OCI-LY7 (cell line): ENCODE measurements around the gene RNPEPL1. TPM values are rescaled to one million over a fixed set of nuclear protein-coding genes. Genes with fewer than 3 reads are reported as not detected.

Experiments used
- BruUV-seq: library from RNA; stranded (reverse); fragments of 400-500 nt; replicated peaks from 2 replicates; lab custom pipeline; 2021; lab: Mats Ljungman, UMichigan
- CTCF ChIA-PET: fragments of 300-600 bp; sonication (Branson Sonifier 250); formaldehyde crosslinking; loops from one replicate; lab custom pipeline; 2022; ENCODE audit warnings: antibody characterized with exemption; ENCODE audit not compliant: unreplicated experiment; lab: Charles Lee
- POLR2A ChIA-PET: fragments of 300-600 bp; sonication (Branson Sonifier 250); formaldehyde crosslinking; loops from one replicate; lab custom pipeline; 2022; ENCODE audit warnings: antibody characterized with exemption; lab: Charles Lee
- DNase-seq: peaks from one replicate; pipeline ENCODE4 v3.0.0-alpha.2; 2015; ENCODE audit warnings: low spot score
- H2AFZ ChIP-seq: fragments of 200-600 bp; sonication (generic), shearing (Covaris generic); 2 replicates; pipeline ENCODE4 v1.6.1; 2014; ENCODE audit warnings: mild to moderate bottlenecking, antibody characterized with exemption, low read length, moderate library complexity
- H3K27ac ChIP-seq: fragments of 200-600 bp; sonication (generic); 2 replicates; pipeline ENCODE4 v1.5.1; 2014; ENCODE audit warnings: mixed run types, low read depth, mild to moderate bottlenecking, moderate library complexity, low read length, inconsistent platforms; ENCODE audit not compliant: poor library complexity, severe bottlenecking
- H3K36me3 ChIP-seq: fragments of 200-600 bp; sonication (generic); 2 replicates; pipeline ENCODE4 v1.6.1; 2014; ENCODE audit warnings: mild to moderate bottlenecking, antibody characterized with exemption, low read length, moderate library complexity, mixed read lengths; ENCODE audit not compliant: insufficient read depth
- H3K4me1 ChIP-seq: fragments of 200-600 bp; sonication (generic); 2 replicates; pipeline ENCODE4 v1.5.1; 2014; ENCODE audit warnings: mild to moderate bottlenecking, low read length; ENCODE audit not compliant: insufficient read depth, poor library complexity, severe bottlenecking
- H3K4me2 ChIP-seq: fragments of 200-600 bp; sonication (generic); 2 replicates; pipeline ENCODE4 v1.6.1; 2014; ENCODE audit warnings: mild to moderate bottlenecking, low read length
- H3K4me3 ChIP-seq: fragments of 200-600 bp; sonication (generic); 2 replicates; pipeline ENCODE4 v1.5.1; 2014; ENCODE audit warnings: mild to moderate bottlenecking, low read depth, low read length; ENCODE audit not compliant: poor library complexity, severe bottlenecking
- H3K79me2 ChIP-seq: fragments of 200-600 bp; sonication (generic); 2 replicates; pipeline ENCODE4 v1.6.1; 2016; ENCODE audit warnings: low read depth, mild to moderate bottlenecking, low read length, moderate library complexity, mixed read lengths; ENCODE audit not compliant: insufficient read depth
- H3K9me2 ChIP-seq: fragments of 200-600 bp; sonication (generic); 2 replicates; pipeline ENCODE4 v1.6.1; 2016; ENCODE audit warnings: mild to moderate bottlenecking, low read length, mixed read lengths; ENCODE audit not compliant: insufficient read depth
- H3K9me3 ChIP-seq: fragments of 200-600 bp; sonication (generic); 2 replicates; pipeline ENCODE4 v1.6.1; 2014; ENCODE audit warnings: mild to moderate bottlenecking, mixed run types, low read length, mixed read lengths
- H4K20me1 ChIP-seq: fragments of 200-600 bp; sonication (generic); 2 replicates; pipeline ENCODE4 v1.6.1; 2014; ENCODE audit warnings: mild to moderate bottlenecking, antibody characterized with exemption, low read length, moderate library complexity, mixed read lengths; ENCODE audit not compliant: insufficient read depth
- CTCF ChIP-seq: fragments of 200-600 bp; sonication (generic); conservative IDR thresholded peaks from 2 replicates; pipeline ENCODE4 v1.5.1; 2014; ENCODE audit warnings: mild to moderate bottlenecking, antibody characterized with exemption, low read length, moderate library complexity, mixed read lengths
- EZH2phosphoT487 ChIP-seq: fragments of 200-600 bp; sonication (generic); IDR thresholded peaks from 2 replicates; pipeline ENCODE4 v1.6.1; 2018; ENCODE audit warnings: low read depth, borderline replicate concordance, mild to moderate bottlenecking, mixed run types, antibody characterized with exemption, low read length, moderate library complexity, mixed read lengths
- intact Hi-C: fragments of 100-400 bp; cut with micrococcal nuclease; formaldehyde crosslinking; loops from one replicate; pipeline ENCODE4 v1.10.0; 2022; ENCODE audit not compliant: unreplicated experiment
- total RNA-seq, 2 experiments: library from RNA; depleted of rRNA in 1 of 2; stranded (reverse); fragments of >200 nt in 1 of 2; shearing (Covaris generic) in 1 of 2; gene quantifications; 2 replicates each; pipeline ENCODE4 v1.2.3, GENCODE V29; 2014 to 2022

The RNPEPL1 gene
- total RNA-seq, 2 experiments from 2014 or later, result 41.9 to 51.8 TPM

DNA sequence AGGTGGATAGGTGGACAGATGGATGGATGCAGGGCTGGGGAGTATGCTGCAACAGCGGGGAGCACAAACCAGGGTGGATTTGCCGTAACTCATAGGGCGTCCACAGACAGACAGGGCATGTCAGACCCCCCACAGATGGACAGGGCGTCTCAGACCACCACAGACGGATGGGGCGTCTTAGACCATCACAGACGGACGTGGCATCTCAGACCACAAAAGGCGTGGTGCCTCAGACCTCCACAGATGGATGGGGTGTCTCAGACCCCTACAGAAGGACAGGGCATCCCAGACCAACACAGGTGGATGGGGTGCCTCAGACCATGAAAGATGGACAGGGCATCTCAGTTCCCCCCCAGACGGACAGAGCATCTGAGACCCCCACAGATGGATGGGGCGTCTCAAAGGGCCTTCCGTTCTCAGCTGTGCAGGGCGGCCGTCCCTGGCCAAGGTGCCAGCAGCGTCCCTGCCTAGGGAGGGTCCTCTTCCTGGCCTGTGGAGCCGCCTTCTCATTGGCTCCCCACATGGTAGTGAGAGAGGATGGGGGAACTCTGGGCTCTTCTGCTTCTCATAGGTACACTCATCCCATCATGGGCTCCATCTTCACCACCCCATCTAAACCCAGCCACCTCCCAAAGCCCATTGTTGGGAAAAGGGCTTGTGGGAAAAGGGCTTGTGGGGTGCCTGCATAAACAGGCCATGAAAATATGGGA is 12.6 kb upstream of the RNPEPL1 start:
- ChIA-PET CTCF (interaction anchor here (1.4 kb wide), 1 partner anchor 42 kb away, joined by 4 read pairs; no protein-coding TSS in a partner anchor), POLR2A (interaction anchor here (0.6 kb wide), 1 partner anchor 70 kb away, joined by 4 read pairs; the partner anchor contains the start of gene GPR35)
- Histone ChIP-seq H3K4me2 (no peak overlapping the region), H3K9me2 (no peaks in the 10 kb centered on the region), H4K20me1 (no peaks in the 10 kb centered on the region), H3K79me2 (peaks cover 44% of the 10 kb centered on the region; the same call in 1 of the 2 replicates), H3K4me1 (peaks cover 53% of the 10 kb centered on the region), H3K36me3 (peaks cover 66% of the 10 kb centered on the region), H3K4me3 (no peak overlapping the region), H3K27ac (no peak overlapping the region), H2AFZ (no peak overlapping the region), H3K9me3 (peaks cover 9% of the 10 kb centered on the region; the same call in 1 of the 2 replicates)
- intact Hi-C loops, result loop anchor here (1.0 kb wide), 1 partner anchor 41 kb away; no protein-coding TSS in a partner anchor
- TF ChIP-seq CTCF, result no peak
- no peak for TF ChIP-seq EZH2phosphoT487
- DNase-seq, result no peak
- BruUV-seq, result no TSS peak

- H2AFZ ChIP-seq, result no peak overlapping the region
- CTCF ChIA-PET, result interaction anchor here (1.4 kb wide), 1 partner anchor 43 kb away, joined by 4 read pairs; no protein-coding TSS in a partner anchor
- intact Hi-C loops, result loop anchor here (1.0 kb wide), 1 partner anchor 42 kb away; no protein-coding TSS in a partner anchor
- no peaks in the 10 kb centered on the region; the same call in 1 of the 2 replicates for H3K9me3 ChIP-seq
- H3K27ac ChIP-seq, result no peak overlapping the region
- H3K4me2 ChIP-seq, result no peak overlapping the region
- TF ChIP-seq CTCF (peak; percentile 81), EZH2phosphoT487 (no peak)
- peaks cover 39% of the 10 kb centered on the region; the same call in 1 of the 2 replicates for H3K79me2 ChIP-seq
- H4K20me1 ChIP-seq, result no peaks in the 10 kb centered on the region
- peaks cover 57% of the 10 kb centered on the region for H3K36me3 ChIP-seq
- peaks cover 46% of the 10 kb centered on the region for H3K4me1 ChIP-seq
- BruUV-seq, result no TSS peak
- peak; percentile 72 for DNase-seq
- POLR2A ChIA-PET, result no interaction called here
- H3K9me2 ChIP-seq, result no peaks in the 10 kb centered on the region
- H3K4me3 ChIP-seq, result no peak overlapping the region
These were observed 11.7 kb upstream of the RNPEPL1 start for GRCh38 chr2:240556553-240557100.
